NCI-H748 (cell line): Measurements from ENCODE around the gene ASF1A.

Experiments used
- DNase-seq: peaks from one replicate; lab custom pipeline; 2025; ENCODE audit not compliant: unreplicated experiment; lab: John Stamatoyannopoulos, UW

The ASF1A gene

DNA sequence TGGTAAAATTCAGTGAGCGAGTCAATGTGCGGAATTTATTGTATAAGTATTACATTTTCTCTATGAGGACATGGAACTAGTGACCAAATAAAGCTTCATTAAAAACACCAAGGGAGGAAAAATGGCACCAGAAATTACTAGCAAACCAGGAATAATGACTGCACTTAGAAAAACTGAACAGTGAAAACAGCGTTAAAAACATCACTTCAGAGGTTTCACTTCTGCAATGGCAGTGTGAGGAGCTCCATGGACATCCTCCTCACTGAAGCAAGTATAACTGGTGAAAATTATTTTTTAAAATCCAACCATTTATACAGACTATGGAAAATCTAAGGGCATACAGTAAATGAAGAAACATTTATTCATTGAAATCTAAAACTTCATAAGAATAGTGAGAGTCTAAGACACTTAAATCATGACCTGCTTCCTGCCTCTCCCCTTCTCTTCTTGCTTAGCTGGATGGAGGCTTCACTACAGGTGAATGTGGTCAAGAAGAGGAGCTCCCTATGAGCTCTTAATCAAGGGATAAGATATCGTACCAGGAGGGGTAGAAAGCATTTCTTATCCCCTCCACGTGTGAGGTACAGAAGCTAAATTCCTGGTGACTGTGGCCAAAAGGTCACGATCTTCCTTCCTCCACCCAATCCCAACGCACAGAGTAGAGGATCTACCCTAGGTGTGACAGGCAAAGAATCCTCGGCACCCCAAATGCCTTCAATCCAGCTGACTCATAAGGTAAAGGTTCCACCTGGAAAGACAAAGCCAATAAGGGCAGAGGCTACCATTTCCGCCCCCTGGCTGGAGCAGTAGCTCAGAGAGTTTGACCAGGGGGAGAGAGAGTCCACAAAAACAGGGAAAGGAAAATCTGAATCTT lies 12.3 kb upstream of the ASF1A start:
- DNase-seq, result no peak

DNA sequence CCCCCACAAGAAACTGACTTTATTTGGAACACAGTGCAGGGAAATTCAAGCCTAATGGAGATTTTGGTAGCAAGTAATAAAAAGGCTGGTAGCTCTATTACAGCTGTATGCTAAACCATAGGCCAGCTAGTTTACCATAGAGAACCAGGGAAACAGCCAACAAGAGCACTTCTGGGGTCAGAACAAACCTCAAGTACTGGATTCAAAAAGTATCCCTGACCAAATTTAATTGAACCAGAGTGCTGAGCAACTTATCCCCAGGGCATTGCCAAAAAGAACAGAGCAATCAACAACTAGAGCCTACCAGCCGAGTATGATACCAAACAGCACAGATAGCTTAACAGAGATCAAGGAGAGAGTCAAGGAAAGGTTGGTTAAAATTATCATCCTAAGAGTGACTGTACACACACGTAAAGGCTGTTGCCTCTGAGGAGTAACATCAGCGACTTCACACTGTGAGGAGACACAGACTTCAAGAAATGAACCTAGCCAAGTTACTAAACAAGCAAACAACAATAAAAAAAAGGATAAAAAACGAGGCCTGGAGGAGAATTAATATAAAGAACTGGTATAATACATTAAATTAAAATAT lies 11.5 kb upstream of the ASF1A start:
- no peak for DNase-seq

DNA sequence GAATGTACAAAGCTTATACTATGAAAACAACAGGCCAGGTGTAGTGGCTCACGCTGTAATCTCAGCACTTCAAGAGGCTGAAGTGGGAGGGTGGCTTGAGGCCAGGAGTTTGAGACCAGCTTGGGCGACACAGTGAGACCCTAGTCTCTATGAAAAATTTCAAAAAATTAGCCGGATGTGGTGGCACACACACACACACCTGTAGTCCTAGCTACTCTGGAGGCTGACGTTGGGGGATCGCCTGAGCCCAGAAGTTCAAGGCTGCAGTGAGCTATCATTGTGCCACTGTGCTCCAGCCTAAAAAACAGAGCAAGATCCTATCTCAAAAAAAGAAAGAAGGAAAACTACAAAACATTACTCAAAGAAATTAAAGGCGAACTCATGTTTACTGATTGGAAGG lies 7.3 kb upstream of the ASF1A start:
- no peak for DNase-seq

DNA sequence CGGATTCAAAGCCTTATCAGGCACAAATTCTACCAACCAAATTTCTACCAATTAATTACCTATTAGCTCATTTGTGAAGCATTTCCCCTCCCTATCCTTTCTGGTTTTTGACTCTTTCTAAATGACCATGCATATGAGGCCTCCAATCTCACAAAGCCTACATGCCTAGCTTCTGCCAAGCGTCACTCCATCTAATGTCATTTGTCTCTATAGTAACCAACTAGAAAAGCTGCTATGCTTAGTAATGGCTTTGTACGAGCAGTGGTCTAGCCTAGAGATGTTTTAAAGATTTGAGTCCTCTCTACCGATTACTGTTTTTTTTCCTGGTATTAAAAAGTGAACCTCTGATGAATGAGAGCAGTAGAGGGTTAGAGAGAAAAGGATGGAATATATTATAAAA lies 4.8 kb upstream of the ASF1A start:
- DNase-seq, result peak; percentile 27

DNA sequence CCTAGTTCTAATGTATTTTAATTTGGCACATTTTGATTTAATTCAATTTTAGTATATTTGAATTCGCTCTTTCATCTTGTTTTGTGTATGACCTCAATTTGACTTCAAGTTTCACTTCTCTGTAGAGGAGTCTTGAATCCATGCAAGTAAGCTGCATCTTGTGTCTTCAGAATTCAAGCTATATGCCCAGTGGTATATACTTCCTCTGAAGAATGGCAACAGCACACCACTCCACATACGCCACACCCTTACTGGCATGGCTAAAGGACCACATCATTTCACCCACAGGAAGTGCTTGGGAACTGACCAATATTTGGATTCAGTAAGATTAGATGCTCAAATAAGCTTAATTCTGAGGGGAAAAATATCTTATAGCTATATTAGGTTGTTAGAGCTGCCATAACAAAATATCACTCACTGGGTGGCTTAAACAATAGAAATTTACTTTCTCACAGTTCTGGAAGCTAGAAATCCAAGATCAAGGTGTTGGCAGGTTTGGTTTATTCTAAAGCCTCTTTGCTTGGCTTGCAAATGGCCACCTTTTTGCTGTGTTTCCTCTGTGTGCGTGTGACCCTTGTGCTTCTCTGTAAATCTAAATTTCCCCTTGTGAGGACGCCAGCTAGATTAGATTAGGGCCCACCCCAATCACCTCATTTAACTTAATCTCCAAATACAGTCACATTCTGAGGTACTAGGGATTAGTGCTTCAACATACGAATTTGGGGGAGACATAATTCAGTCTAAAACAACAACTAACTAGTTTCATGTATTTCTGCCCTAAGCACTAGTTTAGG lies 2.8 kb upstream of the ASF1A start:
- no peak for DNase-seq

DNA sequence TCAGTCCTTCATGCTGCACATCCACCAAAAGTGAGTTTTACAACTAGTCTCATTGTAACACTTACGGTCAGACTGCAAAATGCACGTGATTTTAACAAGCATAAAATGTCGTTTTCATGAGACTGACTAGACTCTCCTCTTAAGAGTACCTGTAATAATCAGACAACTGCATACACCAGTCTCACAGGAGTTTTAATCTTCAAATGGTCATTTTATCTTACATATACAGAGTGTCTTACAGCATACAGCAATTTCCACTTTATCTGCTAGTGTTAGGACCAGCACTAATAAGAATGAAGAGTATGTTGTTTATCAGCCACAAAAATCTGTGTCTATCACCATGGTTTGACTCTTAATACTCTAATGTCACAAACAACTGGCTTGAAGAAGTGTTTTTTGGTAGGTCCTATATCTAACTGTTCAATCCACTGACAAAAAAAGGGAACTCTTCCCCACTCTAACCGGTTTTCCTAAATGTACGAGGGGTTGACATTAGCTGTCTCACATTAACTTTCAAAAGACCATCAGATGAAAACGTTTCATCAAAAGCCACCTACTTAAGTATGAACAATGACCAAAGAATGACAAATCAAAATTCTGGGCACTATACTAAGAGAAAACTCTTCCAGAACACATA lies 1.5 kb upstream of the ASF1A start:
- no peak for DNase-seq

DNA sequence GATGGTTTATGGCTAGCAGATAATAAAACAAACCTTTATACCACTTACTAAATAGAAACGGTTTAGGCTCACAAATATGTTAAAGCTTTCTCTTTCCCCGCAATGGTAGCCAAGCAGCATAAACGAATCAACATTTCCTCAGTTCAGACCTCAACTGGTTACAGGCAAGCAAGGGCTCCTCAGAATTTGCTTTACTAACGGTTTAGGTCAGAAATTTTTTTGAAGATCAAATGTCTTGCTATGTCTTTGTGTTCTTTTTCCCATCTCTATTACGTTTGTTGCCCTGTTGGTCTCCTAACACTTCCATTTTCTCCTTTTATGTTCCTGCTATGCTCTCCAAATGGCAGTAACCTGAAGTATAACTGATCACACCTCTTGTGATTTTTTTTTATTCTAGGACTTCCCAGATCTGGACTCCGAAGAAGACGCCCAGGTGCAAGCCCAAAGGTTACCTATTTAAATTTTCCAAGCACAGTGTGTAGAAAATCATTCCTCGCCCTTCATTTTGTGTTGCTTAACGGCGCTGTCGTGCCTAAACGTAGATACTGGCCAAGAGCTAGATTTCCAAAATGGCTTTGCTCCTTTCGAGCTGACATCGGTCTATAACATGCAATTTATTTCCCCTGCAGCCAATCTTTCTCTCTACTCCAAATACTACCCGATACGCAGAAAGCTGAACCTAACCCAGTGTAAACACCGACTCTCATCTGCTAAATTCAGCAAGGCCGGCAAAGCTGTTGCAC lies 717 bp upstream of the ASF1A start:
- peak; percentile 82 for DNase-seq

DNA sequence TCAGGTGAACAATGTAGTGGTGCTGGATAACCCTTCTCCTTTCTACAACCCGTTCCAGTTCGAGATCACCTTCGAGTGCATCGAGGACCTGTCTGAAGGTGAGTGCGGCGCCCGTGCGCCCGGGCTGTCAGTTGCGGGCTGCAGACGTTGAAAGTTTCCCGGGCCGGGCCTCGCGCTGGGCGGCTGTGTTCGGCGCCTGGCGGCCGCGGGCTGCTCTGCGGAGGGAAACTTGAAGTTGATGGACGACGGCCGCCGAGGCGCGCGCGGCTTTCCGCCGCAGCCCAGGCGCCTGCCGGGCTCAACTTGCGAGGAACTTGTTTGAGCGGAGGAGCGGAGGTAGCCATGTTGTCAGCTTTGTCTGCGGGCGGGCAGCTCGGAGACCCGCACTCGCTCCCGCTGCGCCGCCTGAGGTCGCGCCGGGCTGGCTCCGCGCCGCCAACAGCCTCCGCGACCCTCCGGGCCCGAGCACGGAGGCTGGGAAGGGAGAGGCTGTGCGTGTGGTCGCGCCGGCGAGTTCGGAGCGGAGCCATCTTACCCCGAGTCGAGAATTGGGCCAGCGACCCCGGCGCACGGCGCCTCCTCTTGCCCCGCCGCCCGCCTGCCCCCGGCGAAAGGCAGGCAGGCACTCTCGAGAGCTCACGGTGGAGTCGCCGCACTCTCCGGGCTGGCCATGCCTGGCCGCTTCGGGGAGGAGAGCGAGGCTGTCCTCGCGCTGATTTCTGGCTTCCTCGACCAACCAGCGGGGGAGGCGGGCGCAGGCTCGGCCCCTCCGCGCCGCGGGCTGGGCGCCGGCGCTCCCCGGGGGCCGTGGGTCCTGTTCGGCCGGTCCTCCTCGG lies 691 bp downstream of the ASF1A start:
- peak; percentile 69 for DNase-seq

DNA sequence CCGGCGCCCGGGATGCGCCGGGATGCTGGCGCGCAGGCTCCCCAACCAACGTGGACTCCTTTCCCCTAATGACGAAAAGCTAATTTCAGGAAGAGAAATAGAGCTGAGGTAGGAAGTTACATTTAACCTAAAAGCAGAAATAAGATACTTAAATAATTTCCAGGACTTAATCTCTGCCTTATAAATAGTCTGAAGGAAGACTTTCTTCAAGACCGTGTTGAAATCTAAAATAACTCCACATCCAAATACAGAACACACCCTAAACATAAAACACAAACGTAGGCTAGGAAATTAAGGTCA lies 1.3 kb downstream of the ASF1A start:
- no peak for DNase-seq

DNA sequence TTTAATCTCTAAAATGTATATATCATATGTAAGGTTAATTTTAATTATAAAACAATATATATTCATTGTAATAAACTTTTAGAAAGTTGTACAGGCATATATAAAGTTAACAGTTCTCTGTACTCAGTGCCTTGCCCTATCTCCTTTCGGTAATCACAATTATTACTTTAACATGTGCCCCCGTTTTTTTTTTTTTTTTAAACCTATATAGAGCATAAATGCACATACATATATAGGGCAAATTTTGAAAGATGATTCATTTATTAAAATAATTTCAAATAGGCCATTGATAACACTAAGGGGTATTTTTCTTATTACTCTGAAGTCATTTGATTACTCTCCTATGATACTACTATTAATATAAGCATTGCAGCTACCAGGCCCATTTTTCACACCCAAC lies 1.9 kb downstream of the ASF1A start:
- no peak for DNase-seq

DNA sequence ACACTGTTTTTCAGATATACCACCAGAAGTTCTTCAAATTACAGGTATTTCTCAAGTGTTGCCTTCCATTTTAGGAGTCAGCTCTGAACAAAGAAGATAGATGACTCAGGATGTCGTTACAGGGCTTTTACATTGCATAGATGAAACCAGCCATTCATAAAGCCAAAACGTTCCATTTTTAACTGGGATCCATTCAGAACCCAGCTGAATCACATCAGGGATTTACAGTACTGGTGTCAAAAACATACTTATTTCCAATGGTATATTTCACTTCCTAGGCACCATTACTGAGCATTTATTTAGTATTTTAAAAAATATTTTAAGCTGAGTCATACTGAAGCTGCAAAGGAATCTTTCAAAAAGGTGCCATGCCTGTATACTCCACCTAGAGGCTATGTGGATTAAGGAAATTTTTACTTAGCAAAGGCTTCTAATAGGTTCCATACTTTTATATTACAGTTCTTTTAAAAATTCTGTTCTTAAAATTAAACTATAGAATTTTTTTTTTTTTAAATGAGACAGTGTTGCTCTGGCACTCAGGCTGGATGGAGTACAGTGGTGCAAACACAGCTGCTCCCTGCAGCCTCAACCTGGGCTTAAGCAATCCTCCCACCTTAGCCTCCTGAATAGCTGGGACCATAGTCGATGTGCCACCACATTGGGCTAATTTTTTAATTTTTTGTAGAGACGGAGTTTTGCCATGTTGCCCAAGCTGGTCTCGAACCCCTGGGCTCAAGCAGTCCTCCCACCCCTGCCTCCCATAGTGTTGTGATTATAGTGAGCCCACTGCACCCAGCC lies 2.6 kb downstream of the ASF1A start:
- peak; percentile 32 for DNase-seq

DNA sequence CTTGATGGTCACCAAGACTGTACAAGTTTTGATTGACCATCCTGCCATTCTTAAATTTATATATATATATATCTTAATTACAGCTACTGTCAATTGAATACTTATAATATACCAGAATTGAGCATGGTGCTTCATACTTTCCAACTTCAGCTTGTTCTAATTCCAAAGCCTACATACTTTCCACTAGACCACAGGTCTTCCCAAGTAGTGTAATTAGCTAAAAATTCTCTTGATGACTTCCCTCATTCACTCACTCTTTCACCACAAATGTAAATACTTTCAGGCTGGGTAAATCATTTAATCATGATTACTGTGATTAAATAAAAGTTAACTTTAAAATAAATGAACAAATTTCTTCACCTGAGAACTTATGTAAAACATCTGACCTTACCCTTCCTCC lies 3.4 kb downstream of the ASF1A start:
- DNase-seq, result no peak

DNA sequence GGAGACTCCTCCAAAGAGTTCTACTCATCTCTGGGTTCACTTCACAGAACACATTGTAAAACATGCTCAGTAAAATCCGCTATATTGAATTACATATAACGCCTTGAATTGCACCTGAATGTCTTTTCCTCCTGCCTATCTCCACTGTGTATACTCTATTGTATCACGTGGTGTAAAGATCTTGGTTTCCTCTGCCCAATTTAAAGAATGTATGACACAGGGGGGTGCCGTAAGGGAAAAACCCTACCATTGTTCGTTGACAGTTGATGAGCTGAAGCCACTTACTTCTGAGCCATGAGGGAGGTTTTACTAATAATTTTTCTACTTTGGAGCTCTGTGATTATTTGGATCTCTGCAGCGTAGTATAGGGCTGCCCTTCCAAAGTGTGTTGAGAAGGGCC lies 6.0 kb downstream of the ASF1A start:
- DNase-seq, result no peak

DNA sequence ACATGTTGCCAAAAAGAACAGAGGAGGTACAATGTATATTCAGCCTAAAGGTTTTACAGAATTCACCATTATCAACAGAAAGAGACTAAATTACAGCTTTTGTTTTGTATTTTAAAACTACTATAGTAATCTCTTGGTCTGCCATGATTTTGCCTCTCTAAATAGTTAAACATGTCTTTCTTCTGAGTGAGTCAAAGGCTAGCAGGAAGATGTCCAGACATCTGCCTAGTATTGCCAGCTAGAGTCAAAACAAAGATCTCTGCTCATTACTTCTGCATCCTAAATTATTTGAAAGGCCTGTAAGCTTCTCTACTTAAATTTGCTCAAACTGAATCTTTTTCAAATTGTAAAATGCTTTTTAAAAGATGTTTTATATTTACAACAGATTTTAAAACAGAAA lies 8.8 kb downstream of the ASF1A start:
- no peak for DNase-seq

DNA sequence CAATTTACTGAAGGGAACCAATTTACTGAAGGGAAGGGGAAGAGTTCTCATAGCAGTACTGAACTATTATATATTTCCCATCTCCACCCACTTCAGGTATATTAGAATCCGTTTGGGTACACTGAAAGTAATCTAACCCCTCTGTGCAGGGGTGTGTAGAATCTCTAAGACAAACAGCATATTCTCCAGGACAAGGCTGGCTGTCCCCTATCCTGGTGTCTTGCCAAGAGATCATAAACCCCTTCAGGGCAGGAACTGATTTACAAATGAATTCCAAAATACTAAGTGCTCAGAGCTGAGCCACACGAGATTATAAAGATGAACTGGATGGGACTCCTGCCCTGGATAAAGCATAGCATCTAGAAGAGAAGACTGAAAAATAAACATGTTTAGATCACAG lies 9.2 kb downstream of the ASF1A start:
- DNase-seq, result no peak

DNA sequence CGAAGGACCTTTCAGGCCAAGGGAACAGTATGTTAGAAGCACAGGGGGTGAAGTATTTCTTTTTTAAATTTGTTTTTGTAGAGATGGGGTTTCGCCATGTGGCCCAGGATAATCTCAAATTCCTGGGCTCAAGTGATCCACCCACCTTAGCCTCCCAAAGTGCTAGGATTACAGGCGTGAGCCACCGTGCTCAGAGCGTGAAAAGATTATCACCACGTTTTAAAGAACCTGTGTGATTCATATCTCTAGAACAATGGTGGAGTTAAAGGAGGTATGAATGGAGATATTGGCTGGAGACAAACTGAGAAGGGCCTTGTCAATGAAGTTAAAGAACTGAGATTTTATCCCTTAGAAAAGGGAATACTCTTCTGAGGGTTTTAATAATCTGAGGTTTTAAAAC lies 9.7 kb downstream of the ASF1A start:
- no peak for DNase-seq

DNA sequence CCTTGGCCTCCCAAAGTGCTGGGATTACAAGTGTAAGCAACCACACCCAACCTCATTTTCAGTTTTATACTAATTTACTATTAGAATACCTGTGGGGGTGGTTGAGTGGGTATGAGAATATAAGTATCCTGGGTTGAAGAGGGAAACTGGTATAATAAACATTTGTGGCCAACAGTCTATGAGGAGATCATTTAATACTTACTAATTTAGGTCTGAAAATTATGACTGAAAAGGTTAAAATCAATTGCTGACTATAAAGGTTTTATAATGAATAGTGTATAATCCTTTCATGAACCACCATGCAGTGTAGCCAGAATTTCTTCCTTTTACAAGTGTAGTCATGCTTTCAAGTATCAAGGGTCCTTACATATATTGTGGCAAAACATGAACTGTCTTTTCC lies 11.1 kb downstream of the ASF1A start:
- DNase-seq, result no peak

DNA sequence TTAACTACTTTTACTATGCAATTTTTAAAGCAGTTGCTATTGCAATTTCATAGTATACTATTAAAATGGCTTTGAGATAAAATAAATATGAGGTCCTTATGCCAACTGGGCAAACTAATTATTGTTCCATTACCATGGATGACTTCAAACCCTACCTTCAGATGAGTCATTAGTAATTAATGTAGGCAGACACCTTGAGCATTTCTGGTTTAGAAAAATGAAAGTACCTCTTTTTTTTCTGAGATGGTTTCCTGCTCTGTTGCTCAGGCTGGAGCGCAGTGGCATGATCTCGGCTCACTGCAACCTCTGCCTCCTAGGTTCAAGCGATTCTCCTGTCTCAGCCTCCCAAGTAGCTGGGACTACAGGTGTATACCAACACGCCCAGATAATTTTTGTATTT lies 11.9 kb downstream of the ASF1A start:
- no peak for DNase-seq

DNA sequence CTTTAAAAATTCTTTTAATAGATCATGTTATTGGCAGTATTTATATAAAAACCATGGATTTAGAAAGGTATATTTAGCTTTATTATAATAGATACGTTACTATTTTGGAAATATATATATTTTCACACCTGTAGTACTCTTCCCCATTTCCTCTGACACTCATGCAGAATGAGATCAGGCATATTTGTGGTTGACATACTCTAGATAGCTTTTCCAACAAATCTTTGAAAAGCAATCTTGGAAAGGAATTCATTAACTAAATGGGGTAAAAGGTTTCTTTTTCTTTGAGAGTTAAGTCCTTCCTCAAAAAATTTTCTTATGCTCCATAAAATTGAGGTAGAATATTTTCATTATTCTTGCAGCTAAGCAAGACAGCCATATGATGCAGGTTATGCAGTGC lies 14.5 kb downstream of the ASF1A start:
- no peak for DNase-seq
